MCF 10A (cell line): Measurements from ENCODE around the gene HACD3. TPM values are rescaled to one million over a fixed set of nuclear protein-coding genes. Genes with fewer than 3 reads are reported as not detected.

Experiments
- BruUV-seq: library from RNA; stranded (reverse); fragments of 400-500 nt; replicated peaks from 2 replicates; lab custom pipeline; 2021; lab: Mats Ljungman, UMichigan
- CTCF ChIA-PET: fragments of 300-600 bp; sonication (Branson Sonifier 250); formaldehyde crosslinking; extraction: SDS; loops from one replicate; lab custom pipeline; 2021; ENCODE audit warnings: antibody characterized with exemption, inconsistent platforms; lab: Yijun Ruan, JAX
- POLR2A ChIA-PET: fragments of 300-600, 350-650 bp; sonication (Branson Sonifier 250); formaldehyde crosslinking; extraction: SDS; loops from one replicate; lab custom pipeline; 2020; ENCODE audit warnings: antibody characterized with exemption, inconsistent platforms; lab: Yijun Ruan, JAX
- DNase-seq: peaks from one replicate; pipeline ENCODE4 v3.0.0-alpha.2; 2018; ENCODE audit not compliant: unreplicated experiment
- H3K27ac Mint-ChIP-seq: one replicate; pipeline ENCODE4 v1.8.0; 2022; ENCODE audit warnings: mild to moderate bottlenecking, low read depth, mixed read lengths; ENCODE audit not compliant: unreplicated experiment
- H3K27me3 Mint-ChIP-seq: one replicate; pipeline ENCODE4 v1.8.0; 2022; ENCODE audit warnings: mixed read lengths; ENCODE audit not compliant: insufficient read depth, unreplicated experiment
- H3K36me3 Mint-ChIP-seq: one replicate; pipeline ENCODE4 v1.8.0; 2022; ENCODE audit warnings: mild to moderate bottlenecking, moderate library complexity, mixed read lengths; ENCODE audit not compliant: insufficient read depth, unreplicated experiment
- H3K4me1 Mint-ChIP-seq: one replicate; pipeline ENCODE4 v1.8.0; 2022; ENCODE audit warnings: mixed read lengths; ENCODE audit not compliant: insufficient read depth, unreplicated experiment
- H3K4me3 Mint-ChIP-seq: one replicate; pipeline ENCODE4 v1.8.0; 2022; ENCODE audit warnings: mild to moderate bottlenecking, moderate library complexity, mixed read lengths; ENCODE audit not compliant: unreplicated experiment
- H3K9me3 Mint-ChIP-seq: one replicate; pipeline ENCODE4 v1.8.0; 2022; ENCODE audit warnings: mixed read lengths; ENCODE audit not compliant: unreplicated experiment
- CTCF ChIP-seq: fragments of 200-600 bp; IDR thresholded peaks from one replicate; pipeline ENCODE4 v1.8.0; 2022; ENCODE audit warnings: antibody characterized with exemption, mild to moderate bottlenecking; ENCODE audit not compliant: unreplicated experiment
- intact Hi-C: fragments of 100-400 bp; cut with micrococcal nuclease; formaldehyde crosslinking; loops from 2 replicates; pipeline ENCODE4 v1.14.1; 2022
- total RNA-seq: library from RNA; stranded (reverse); gene quantifications from 2 replicates; pipeline ENCODE4 v1.2.3, GENCODE V29; 2022

Gene HACD3
- total RNA-seq, 1 experiment from 2014 or later, result 31.4 TPM

GRCh38 chr15:65619626-65620290 lies 89.5 kb downstream of the HACD3 start:
- CTCF ChIA-PET, result interaction anchor here (0.9 kb wide), 1 partner anchor 9 kb away, joined by 3 read pairs; the partner anchor contains the start of gene INTS14
- intact Hi-C loops, result no loop called here

DNA sequence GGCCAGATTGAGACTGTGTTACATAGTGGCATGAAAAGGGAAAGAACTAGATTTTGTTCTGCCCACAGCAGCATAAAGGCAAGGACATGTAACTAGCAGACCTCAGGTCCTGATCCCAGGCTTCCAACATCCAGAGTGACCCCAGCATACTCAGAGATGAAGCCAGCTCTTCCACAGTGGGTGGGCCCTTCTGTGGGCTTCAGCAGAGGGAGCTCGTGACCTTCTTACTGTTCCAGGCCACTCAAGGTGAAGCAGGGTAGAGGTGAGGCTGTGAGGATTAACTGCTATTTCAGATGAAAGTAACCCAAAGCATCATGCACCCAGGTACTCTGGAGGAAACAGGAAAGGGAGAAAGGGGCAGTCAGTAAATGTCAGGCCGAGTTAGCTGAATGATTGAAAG lies 90.6 kb downstream of the HACD3 start:
- no peaks in the 10 kb centered on the region for H3K27me3 Mint-ChIP-seq
- no peak for TF ChIP-seq CTCF
- ChIA-PET CTCF (interaction anchor here (3.6 kb wide), 1 partner anchor 17 kb away, joined by 16 read pairs; no protein-coding TSS in a partner anchor), POLR2A (no interaction called here)
- H3K9me3 Mint-ChIP-seq, result no peaks in the 10 kb centered on the region
- no TSS peak for BruUV-seq
- H3K4me1 Mint-ChIP-seq, result no peaks in the 10 kb centered on the region
- DNase-seq, result no peak
- intact Hi-C loops, result no loop called here
- H3K27ac Mint-ChIP-seq, result no peak overlapping the region
- no peak overlapping the region for H3K4me3 Mint-ChIP-seq
- peaks cover 20% of the 10 kb centered on the region for H3K36me3 Mint-ChIP-seq

More at GRCh38 chr15:65619626-65620290, 89.5 kb downstream of the HACD3 start:
- peaks cover 15% of the 10 kb centered on the region for H3K36me3 Mint-ChIP-seq
- BruUV-seq, result no TSS peak
- no peak for TF ChIP-seq CTCF
- H3K9me3 Mint-ChIP-seq, result no peaks in the 10 kb centered on the region
- no peak overlapping the region for H3K27ac Mint-ChIP-seq
- no peaks in the 10 kb centered on the region for H3K4me1 Mint-ChIP-seq
- POLR2A ChIA-PET, result no interaction called here
- DNase-seq, result no peak
- H3K27me3 Mint-ChIP-seq, result no peaks in the 10 kb centered on the region
- H3K4me3 Mint-ChIP-seq, result no peak overlapping the region

DNA sequence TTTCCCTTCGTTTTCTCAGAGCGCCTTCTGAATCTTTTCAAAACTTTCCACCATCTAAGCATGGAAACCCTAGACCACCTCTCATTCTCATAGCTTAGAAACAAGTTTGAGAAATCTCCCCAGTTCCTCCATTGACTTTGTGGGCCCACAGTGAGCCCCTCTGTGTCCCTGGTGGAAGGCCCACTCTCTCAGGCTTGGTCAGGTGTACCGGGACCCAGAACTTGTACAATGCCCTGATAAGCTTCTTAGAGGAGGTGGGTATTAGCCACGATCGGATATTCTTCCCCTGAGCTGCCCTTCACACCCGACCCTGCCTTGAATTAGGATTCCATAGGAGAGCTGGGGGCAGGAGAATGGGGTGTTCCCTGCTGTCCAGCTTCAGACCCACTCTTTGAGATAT lies 91.4 kb downstream of the HACD3 start, which contains the start of gene SLC24A1:
Gene SLC24A1, plus strand, starts transcription at position 301 of the 400 bp plus-strand sequence. CDS start 2,143 bp downstream, outside the sequence.
- no peak for TF ChIP-seq CTCF
- ChIA-PET POLR2A (no interaction called here), CTCF (interaction anchor here (0.6 to 3.6 kb wide), 4 partner anchors 11 to 729 kb away, joined by 3 to 16 read pairs (median 3); partner anchors contain the start of gene INTS14)
- no peak for DNase-seq
- H3K27me3 Mint-ChIP-seq, result no peaks in the 10 kb centered on the region
- no TSS peak for BruUV-seq
- no peaks in the 10 kb centered on the region for H3K9me3 Mint-ChIP-seq
- intact Hi-C loops, result no loop called here
- H3K27ac Mint-ChIP-seq, result no peak within 1 kb of the TSS
- H3K36me3 Mint-ChIP-seq, result peaks cover 26% of the 10 kb centered on the region
- no peak within 1 kb of the TSS for H3K4me3 Mint-ChIP-seq
- no peaks in the 10 kb centered on the region for H3K4me1 Mint-ChIP-seq

GRCh38 chr15:65623103-65623502 lies 92.8 kb downstream of the HACD3 start:
- no peak for TF ChIP-seq CTCF
- BruUV-seq, result no TSS peak
- H3K4me3 Mint-ChIP-seq, result no peak overlapping the region
- H3K27me3 Mint-ChIP-seq, result no peaks in the 10 kb centered on the region
- peaks cover 26% of the 10 kb centered on the region for H3K36me3 Mint-ChIP-seq
- ChIA-PET POLR2A (interaction anchor here (0.6 to 0.8 kb wide), 2 partner anchors 17 to 279 kb away, joined by 4 read pairs; no protein-coding TSS in a partner anchor), CTCF (interaction anchor here (0.7 to 3.6 kb wide), 2 partner anchors 15 to 107 kb away, joined by 3 to 16 read pairs; no protein-coding TSS in a partner anchor)
- no peaks in the 10 kb centered on the region for H3K4me1 Mint-ChIP-seq
- intact Hi-C loops, result no loop called here
- DNase-seq, result no peak
- H3K27ac Mint-ChIP-seq, result no peak overlapping the region
- H3K9me3 Mint-ChIP-seq, result no peaks in the 10 kb centered on the region
